ENCODE data around the gene NEURL1B.

- TF ChIP-seq CTCF (IDR thresholded peaks at IDR 0.05) = no peak
- TF ChIP-seq EZH2 (IDR thresholded peaks at IDR 0.05; ENCODE audit: borderline replicate concordance, insufficient read depth, low read depth, low read length, poor library complexity, severe bottlenecking) = no peak
Observed at GRCh38 chr5:172732201-172732865, 91.3 kb downstream of the NEURL1B start.

Measured in B cell (primary cell).